ENCODE results near the gene ARSK. TPM values are rescaled to one million over a fixed set of nuclear protein-coding genes. Genes with fewer than 3 reads are reported as not detected.

Gene ARSK
- total RNA-seq, 1 experiment from 2014 or later, result 8.5 TPM

DNA sequence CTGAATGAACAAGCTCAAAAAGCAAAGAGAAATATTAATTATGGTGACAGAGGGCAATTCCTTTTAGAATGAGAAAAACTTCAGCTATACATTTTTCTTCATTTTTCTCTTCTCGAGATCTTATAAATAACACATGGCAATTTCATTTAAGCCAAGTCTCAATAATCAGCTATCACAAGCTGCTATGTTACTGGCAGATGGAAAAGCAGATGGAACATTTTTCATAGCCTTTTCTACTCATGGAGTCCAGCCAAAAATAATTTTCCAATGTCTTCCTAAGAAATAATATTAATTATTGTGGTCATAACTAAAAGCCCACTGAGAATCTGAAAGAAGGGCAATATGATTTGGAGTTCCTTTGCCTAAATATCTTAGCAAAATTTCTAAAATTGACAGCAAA is 35.8 kb upstream of the ARSK start:
- no peaks in the 10 kb centered on the region for H3K4me1 ChIP-seq (ENCODE audit: insufficient read depth, low read length)
- no peak overlapping the region for H2BK15ac ChIP-seq (ENCODE audit: low read depth, low read length)
- no peaks in the 10 kb centered on the region for H3K9me3 Mint-ChIP-seq
- H4K5ac ChIP-seq (ENCODE audit: insufficient read length, low read depth, low read length), result no peak overlapping the region
- H3T11ph ChIP-seq (ENCODE audit: low read length), result no peak overlapping the region
- H3K9me3 ChIP-seq (ENCODE audit: control insufficient read depth, low read depth, low read length), result no peaks in the 10 kb centered on the region
- no peak overlapping the region for H4K8ac ChIP-seq (replicated peaks; ENCODE audit: insufficient read length, low read depth, low read length)
- TF ChIP-seq, protein P1, sequence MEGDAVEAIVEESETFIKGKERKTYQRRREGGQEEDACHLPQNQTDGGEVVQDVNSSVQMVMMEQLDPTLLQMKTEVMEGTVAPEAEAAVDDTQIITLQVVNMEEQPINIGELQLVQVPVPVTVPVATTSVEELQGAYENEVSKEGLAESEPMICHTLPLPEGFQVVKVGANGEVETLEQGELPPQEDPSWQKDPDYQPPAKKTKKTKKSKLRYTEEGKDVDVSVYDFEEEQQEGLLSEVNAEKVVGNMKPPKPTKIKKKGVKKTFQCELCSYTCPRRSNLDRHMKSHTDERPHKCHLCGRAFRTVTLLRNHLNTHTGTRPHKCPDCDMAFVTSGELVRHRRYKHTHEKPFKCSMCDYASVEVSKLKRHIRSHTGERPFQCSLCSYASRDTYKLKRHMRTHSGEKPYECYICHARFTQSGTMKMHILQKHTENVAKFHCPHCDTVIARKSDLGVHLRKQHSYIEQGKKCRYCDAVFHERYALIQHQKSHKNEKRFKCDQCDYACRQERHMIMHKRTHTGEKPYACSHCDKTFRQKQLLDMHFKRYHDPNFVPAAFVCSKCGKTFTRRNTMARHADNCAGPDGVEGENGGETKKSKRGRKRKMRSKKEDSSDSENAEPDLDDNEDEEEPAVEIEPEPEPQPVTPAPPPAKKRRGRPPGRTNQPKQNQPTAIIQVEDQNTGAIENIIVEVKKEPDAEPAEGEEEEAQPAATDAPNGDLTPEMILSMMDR (conservative IDR thresholded peaks at IDR 0.05), result no peak
- H3K36me3 Mint-ChIP-seq (ENCODE audit: insufficient read depth in 1 of 3, low read depth in 3 of 3), result peaks cover 12 to 40% (median 38%) of the 10 kb centered on the region in 3 experiments; a peak in 5 of 7 replicates
- H3K27me3 Mint-ChIP-seq (ENCODE audit: low read depth), result no peaks in the 10 kb centered on the region
- no peak overlapping the region for H2BK20ac ChIP-seq (ENCODE audit: low read depth, low read length, poor library complexity, severe bottlenecking)
- no peak overlapping the region for H2BK120ac ChIP-seq (ENCODE audit: low read depth, low read length, poor library complexity, severe bottlenecking)
- H3K9ac ChIP-seq (ENCODE audit: extremely low read depth, insufficient read length, low read length), result no peak overlapping the region
- H3K14ac ChIP-seq (ENCODE audit: insufficient read depth, low read length), result no peak overlapping the region
- H2BK12ac ChIP-seq (ENCODE audit: insufficient read length, low read depth, low read length), result no peak overlapping the region
- H2AFZ ChIP-seq (ENCODE audit: low read length), result no peak overlapping the region
- H2AK5ac ChIP-seq (ENCODE audit: insufficient read length, low read length), result no peak overlapping the region
- H3K79me2 ChIP-seq (ENCODE audit: insufficient read depth, low read length), result no peaks in the 10 kb centered on the region
- H3K4me1 Mint-ChIP-seq, result no peaks in the 10 kb centered on the region
- no peak overlapping the region for H3K4ac ChIP-seq (ENCODE audit: low read depth, low read length)
- H3K27ac ChIP-seq (ENCODE audit: insufficient read length, low read depth, low read length), result no peak overlapping the region
- no peak overlapping the region for H4K91ac ChIP-seq (ENCODE audit: insufficient read length, low read depth, low read length)
- no peak overlapping the region for H3K27ac Mint-ChIP-seq
- no peaks in the 10 kb centered on the region for H3K23me2 ChIP-seq (ENCODE audit: insufficient read length, low read depth, low read length, poor library complexity, severe bottlenecking)
- no peaks in the 10 kb centered on the region for H4K20me1 ChIP-seq (ENCODE audit: control insufficient read depth, insufficient read depth, insufficient read length)
- H3K79me1 ChIP-seq (ENCODE audit: insufficient read depth, low read depth, low read length, poor library complexity, severe bottlenecking), result no peaks in the 10 kb centered on the region
- no peak overlapping the region for H3K56ac ChIP-seq (ENCODE audit: insufficient read length, low read depth, low read length)
- no peak overlapping the region for H3K18ac ChIP-seq (ENCODE audit: insufficient read length, low read depth, low read length)
- H3K4me3 Mint-ChIP-seq, result no peak overlapping the region
- H2BK5ac ChIP-seq (ENCODE audit: insufficient read length, low read length), result no peak overlapping the region
- WGBS (ENCODE audit: extremely low coverage, insufficient read length, low lambda C conversion rate), result no CpG with 5 or more reads among the region's 1 CpG
- H3K4me2 ChIP-seq (ENCODE audit: insufficient read depth, insufficient read length, low read length), result no peak overlapping the region
- DNase-seq, result no peak
- no peak overlapping the region for H3K23ac ChIP-seq (ENCODE audit: insufficient read length, low read depth, low read length)
- H3K27me3 ChIP-seq (ENCODE audit: insufficient read depth, low read length), result no peaks in the 10 kb centered on the region

All from H9 (cell line).